Measurements from ENCODE around the gene CCDC159. TPM values are rescaled to one million over a fixed set of nuclear protein-coding genes. Genes with fewer than 3 reads are reported as not detected.

CCDC159 gene
- total and polyA plus RNA-seq, 2 of the 13 experiments (the other 11 are each of a cell fraction or from before 2014, with no cell fraction given) = 1.7 to 6.3 TPM

GRCh38 chr19:11378319-11379189 is 32.2 kb downstream of the CCDC159 start (continued):
- TF ChIP-seq, protein P1, sequence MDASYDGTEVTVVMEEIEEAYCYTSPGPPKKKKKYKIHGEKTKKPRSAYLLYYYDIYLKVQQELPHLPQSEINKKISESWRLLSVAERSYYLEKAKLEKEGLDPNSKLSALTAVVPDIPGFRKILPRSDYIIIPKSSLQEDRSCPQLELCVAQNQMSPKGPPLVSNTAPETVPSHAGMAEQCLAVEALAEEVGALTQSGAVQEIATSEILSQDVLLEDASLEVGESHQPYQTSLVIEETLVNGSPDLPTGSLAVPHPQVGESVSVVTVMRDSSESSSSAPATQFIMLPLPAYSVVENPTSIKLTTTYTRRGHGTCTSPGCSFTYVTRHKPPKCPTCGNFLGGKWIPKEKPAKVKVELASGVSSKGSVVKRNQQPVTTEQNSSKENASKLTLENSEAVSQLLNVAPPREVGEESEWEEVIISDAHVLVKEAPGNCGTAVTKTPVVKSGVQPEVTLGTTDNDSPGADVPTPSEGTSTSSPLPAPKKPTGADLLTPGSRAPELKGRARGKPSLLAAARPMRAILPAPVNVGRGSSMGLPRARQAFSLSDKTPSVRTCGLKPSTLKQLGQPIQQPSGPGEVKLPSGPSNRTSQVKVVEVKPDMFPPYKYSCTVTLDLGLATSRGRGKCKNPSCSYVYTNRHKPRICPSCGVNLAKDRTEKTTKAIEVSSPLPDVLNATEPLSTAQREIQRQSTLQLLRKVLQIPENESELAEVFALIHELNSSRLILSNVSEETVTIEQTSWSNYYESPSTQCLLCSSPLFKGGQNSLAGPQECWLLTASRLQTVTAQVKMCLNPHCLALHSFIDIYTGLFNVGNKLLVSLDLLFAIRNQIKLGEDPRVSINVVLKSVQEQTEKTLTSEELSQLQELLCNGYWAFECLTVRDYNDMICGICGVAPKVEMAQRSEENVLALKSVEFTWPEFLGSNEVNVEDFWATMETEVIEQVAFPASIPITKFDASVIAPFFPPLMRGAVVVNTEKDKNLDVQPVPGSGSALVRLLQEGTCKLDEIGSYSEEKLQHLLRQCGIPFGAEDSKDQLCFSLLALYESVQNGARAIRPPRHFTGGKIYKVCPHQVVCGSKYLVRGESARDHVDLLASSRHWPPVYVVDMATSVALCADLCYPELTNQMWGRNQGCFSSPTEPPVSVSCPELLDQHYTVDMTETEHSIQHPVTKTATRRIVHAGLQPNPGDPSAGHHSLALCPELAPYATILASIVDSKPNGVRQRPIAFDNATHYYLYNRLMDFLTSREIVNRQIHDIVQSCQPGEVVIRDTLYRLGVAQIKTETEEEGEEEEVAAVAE (CRISPR knock-in tag; IDR thresholded peaks at IDR 0.05; ENCODE audit: borderline replicate concordance) = no peak
- TF ChIP-seq ZNF615 (CRISPR knock-in tag; IDR thresholded peaks at IDR 0.05; ENCODE audit: borderline replicate concordance) = no peak
- 0 out of 2 replicates have a peak, but pooled peaks have one; percentile 21 for TF ChIP-seq PATZ1 (CRISPR knock-in tag; IDR thresholded peaks at IDR 0.05)
- TF ChIP-seq SIX4 (CRISPR knock-in tag; IDR thresholded peaks at IDR 0.05) = no peak
- no peak for TF ChIP-seq MLLT10 (CRISPR knock-in tag; IDR thresholded peaks at IDR 0.05)
- TF ChIP-seq, protein P2, sequence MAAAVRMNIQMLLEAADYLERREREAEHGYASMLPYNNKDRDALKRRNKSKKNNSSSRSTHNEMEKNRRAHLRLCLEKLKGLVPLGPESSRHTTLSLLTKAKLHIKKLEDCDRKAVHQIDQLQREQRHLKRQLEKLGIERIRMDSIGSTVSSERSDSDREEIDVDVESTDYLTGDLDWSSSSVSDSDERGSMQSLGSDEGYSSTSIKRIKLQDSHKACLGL (CRISPR knock-in tag; IDR thresholded peaks at IDR 0.05) = no peak
- TF ChIP-seq ZNF263 (CRISPR knock-in tag; IDR thresholded peaks at IDR 0.05) = peak; percentile 74
- no peak for TF ChIP-seq RORA (CRISPR knock-in tag; IDR thresholded peaks at IDR 0.05)
- TF ChIP-seq ZNF501 (CRISPR knock-in tag; IDR thresholded peaks at IDR 0.05) = peak; percentile 64
- TF ChIP-seq SMC3 (IDR thresholded peaks at IDR 0.05; ENCODE audit: low read length) = peak; percentile 41; the same call in 1 of the 2 replicates
- peak; percentile 37; the same call in 1 of the 2 replicates for TF ChIP-seq HDAC2 (CRISPR knock-in tag; IDR thresholded peaks at IDR 0.05)
- TF ChIP-seq CTCF (CRISPR knock-in tag; IDR thresholded peaks at IDR 0.05) = peak; percentile 88
- no peak for TF ChIP-seq SNAPC2 (CRISPR knock-in tag; IDR thresholded peaks at IDR 0.05)
- TF ChIP-seq, protein P3, sequence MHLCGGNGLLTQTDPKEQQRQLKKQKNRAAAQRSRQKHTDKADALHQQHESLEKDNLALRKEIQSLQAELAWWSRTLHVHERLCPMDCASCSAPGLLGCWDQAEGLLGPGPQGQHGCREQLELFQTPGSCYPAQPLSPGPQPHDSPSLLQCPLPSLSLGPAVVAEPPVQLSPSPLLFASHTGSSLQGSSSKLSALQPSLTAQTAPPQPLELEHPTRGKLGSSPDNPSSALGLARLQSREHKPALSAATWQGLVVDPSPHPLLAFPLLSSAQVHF (CRISPR knock-in tag; IDR thresholded peaks at IDR 0.05) = no peak
- 0 out of 2 replicates have a peak, but pooled peaks have one; percentile 27 for TF ChIP-seq BCL3 (CRISPR knock-in tag; IDR thresholded peaks at IDR 0.05)
- peak; percentile 31; the same call in 1 of the 2 replicates for TF ChIP-seq ZBTB7B (CRISPR knock-in tag; IDR thresholded peaks at IDR 0.05)
- peak; percentile 19 for TF ChIP-seq HNRNPLL (IDR thresholded peaks at IDR 0.05; ENCODE audit: low read depth, low read length, poor library complexity, severe bottlenecking)
- TF ChIP-seq ETV5 (CRISPR knock-in tag; IDR thresholded peaks at IDR 0.05; ENCODE audit: borderline replicate concordance) = no peak
